CD4-positive, alpha-beta T cell treated with Interleukin-15 for 1 hour (primary cell): ENCODE measurements around the gene KRT33B.
"Not testable (repeated sequence)": the region's sequence is repeated elsewhere in the genome, so short reads cannot be mapped to it uniquely, and the experiment has no call there.

ENCODE experiments used
- DNase-seq: peaks from one replicate; pipeline ENCODE4 v3.0.0-alpha.2; 2020

Gene KRT33B

DNA sequence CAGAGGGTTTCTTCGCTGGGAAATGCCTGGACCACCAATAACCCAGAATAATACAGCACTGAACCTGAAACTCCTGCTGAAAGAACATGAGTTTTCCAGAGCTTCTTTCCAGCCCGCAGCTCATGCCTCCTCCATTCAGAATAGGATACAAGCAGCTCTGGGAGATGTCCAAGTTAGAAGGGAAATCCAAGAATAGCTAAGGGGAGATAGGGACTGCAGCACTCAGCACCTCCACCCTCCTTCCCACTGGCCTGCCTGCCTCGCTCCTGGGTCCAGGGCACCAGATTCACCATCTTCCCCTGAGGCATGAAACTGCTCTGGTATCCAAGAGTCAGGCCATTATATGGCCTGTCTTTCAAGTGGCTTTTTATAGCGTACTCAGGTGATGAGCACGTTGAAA is 23.7 kb upstream of the KRT33B start:
- no peak for DNase-seq

DNA sequence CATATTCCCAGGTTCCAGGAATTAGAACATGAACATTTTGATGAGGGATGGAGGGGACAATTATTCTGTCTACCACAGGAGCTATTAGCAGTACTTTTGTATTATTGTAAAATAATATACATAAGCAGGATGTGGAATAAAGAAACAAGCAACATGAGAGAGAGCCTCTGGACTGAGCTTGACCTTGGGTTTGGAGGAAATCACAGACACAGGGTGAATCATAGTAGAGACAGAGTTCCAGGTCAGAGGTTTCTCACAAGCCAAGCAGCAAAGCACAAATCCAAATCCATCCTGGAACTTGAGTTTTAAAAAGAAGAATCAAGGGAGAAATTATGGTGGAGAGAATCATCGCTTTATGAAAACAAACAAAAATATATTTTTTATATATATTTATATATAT is 22.7 kb upstream of the KRT33B start:
- no peak for DNase-seq

DNA sequence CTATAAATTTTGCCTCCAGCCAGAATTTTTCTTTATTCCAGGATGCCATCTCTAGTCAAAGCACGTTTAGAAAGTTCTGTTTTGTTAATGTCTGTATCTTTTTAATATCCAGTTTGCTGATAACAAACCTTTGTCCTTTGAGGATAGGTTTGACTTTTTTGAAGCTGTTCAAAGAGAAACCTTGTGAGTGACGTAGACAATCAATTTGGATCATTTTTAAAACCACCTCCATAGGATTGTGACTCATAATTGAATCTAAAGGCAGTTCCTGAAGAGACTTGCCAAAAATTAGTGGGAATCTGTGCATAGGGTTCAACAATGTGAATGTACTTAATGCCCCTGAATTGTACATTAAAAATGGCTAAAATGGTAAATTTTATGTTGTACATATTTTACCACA is 21.9 kb upstream of the KRT33B start:
- DNase-seq = no peak

DNA sequence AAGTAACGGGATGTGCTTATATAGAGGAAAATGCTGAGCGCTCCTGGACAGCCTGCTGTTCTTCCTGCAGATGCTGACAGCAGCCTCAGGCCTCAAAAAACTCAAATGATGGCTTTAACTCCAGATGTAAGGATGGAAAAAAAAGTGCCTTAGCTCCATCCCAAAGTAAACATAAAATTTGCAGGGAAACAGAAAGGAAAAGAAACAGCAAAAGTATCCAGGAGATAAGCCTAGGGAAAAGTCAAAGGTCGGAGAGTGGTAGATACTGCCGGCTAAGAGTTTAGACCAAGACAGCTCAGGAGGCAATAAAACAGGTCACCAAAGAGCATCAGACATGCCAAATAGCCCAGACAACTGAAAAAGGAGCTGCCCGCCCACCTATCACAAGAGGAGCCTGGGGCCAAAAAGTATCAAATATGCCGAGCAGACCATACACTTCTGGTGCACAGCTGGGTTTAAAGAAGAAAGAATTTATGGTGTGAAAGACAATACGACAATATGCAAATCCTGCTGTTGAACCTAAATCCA is 20.9 kb upstream of the KRT33B start:
- DNase-seq = no peak

DNA sequence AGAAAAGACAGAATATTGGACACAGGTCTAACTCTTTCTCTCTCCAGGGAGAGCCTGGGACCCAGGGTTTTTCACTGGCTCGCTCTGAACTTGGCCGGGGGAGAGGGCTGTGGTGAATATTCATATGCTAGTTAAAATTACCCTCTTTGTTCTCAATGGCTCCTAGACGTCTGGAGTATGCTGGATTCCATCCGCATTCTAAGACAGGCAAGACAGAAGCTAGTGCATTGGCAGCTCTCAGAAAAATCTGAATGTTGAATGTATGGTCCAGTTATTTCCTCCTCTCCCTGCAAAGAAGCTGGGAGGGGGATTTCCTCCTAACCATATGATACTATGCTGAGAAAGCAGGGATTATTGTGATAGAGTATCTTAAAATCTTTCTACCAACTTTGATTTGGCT is 18.1 kb upstream of the KRT33B start:
- DNase-seq = no peak

DNA sequence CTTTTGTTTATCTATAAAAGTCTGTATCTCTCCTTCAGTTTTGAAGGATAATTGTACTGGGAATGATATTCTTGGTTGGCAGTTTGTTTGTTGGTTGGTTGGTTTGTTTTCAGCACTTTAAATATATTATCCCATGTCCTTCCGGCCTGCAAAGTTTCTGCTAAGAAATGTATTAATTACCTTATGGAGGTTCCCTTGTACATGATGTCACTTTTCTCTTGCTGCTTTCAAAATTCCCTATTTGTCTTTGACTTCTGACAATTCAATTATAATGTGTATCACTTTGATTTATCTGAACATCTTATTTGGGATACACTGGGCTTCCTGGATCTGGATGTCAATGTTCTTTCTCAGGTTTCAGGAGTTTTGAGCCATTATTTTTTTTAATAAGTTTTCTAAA is 16.6 kb upstream of the KRT33B start:
- no peak for DNase-seq

DNA sequence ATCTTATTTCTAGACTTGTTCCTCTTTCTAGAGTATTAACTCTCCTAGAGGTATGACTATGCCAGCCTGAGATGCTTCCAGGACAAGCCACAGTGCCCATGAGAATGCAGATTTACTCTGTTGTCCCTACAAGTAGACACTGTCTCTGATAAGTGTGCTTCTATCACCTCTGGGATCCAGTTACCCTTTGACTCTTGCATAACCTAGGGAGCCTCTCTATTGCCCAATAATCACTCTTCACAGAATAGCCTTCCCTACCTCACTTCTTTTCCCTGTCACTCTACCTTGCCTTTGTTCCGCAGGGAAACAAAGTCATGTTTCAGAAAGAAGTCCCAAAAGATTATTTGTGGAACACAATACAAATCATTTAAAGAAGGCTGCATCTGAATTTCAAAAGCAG is 14.1 kb upstream of the KRT33B start:
- no peak for DNase-seq

DNA sequence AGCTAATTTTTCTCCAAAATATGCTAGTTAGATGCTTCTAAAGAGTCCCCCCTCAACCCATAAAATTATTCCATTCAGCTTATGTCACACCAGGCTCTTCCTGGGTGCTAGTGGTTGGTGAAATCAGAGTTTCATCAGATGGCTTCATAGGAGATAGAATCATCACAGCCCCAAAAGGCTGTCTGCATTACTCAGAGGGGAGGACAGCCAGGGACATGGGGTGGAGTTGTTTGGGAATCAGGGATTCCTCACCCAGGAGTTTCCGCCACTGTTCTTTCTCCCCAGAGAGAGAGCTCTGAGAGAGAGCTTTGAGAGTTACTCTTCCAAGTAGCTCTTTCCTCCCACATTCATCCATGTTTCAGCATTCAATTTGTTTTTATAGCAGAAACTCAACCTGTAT is 12.8 kb upstream of the KRT33B start:
- no peak for DNase-seq

DNA sequence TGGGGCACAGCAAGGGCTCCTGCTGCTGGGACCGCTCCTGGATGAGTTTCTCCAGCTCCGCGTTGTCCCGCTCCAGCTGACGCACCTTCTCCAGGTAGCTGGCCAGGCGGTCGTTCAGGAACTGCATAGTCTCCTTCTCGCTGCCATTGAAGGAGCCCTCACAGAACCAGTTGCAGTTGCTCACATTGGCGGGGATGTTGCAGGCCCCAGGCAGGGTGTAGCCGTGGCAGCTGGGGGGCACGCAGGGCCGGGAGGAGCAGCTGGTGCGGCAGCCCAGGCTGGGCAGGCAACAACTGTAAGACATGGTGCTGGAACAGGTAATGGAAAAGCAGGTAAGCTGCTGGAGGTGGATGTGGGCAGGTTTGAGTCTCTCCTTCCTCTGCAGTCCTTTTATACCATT is 12.3 kb upstream of the KRT33B start, which contains the start of gene KRT34:
KRT34 (minus strand) TSS at position 364 of the 400 bp plus-strand sequence; CDS start at position 304, 60 bp downstream.
- DNase-seq = not testable (repeated sequence)

DNA sequence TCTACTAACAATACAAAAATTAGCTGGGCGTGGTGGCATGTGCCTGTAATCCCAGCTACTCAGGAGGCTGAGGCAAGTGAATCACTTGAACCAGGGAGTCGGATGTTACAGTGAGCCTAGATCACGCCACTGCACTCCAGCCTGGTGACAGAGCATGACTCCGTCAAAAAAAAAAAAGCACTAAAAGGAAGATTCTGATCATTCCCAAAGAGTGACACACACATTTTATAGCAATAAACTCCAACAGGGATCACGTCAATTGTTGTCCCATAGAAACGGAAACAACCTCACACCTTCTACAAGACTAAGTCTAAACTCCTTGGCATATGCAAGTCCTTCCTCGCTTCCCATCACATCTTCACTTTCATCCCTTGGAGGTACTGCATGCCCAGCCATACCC is 10.5 kb upstream of the KRT33B start:
- not testable (repeated sequence) for DNase-seq

DNA sequence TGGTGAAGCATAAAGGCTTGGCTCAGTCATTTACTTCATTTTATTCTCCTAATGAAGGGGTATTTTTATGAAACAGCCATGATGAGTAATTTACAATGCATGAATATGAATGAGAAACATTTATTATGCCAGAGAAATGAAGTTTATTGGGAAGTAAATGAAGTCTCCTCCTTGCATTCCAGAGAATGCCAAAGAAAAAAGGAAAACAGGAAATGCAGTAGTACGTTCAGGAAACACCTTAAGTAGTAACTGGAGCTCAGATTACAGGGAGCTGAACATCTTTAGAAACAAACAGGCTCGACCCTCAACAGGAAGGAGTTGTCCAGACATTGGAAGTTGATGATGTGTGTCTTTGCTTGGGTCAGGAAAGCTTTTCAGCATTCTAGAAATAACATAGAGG is 7.9 kb upstream of the KRT33B start:
- no peak for DNase-seq

DNA sequence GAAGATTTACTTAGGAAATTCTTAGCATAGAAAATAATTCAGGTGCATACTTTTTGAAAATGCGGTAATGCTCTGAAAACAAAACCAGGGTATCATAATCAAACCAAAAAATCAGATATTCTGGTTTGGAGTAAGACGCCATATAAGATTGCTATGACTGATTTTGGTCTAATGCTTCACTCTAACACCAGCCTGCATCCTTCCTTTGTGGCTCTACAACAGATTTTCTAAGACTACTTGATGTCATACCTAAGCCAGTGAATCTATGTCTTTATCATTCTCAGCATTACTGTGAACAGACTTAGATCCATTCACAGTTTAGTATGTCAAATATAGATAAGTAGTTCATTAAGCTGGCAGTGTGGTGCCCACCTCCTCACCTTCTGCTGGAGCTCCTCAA is 590 bp downstream of the KRT33B start:
- DNase-seq = no peak

DNA sequence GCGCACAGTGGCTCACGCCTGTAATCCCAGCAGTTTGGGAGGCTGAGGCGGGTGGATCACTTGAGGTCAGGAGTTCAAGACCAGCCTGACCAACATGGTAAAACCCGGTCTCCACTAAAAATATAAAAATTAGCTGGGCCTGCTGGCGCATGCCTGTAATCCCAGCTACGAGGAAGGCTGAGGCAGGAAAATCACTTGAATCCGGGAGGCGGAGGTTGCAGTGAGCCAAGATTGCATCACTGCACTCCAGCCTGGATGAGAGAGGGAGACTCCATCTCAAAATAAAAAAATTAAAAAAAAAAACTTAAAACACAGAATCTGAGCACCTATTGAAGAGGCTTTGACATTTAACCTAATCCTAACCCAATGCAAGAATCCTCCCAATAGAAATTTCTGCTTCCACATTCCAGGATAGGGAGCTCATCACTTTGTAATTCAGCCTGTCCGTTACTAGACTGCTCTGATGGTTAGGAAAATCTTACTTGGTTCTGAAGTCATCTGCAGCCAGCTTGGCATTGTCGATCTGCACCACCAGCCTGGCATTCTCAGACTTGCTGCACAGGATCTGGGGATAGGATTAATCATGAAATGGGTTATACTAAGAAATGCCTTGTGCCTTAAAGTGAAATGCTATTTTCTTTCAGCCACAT is 2.1 kb downstream of the KRT33B start:
- DNase-seq = no peak

DNA sequence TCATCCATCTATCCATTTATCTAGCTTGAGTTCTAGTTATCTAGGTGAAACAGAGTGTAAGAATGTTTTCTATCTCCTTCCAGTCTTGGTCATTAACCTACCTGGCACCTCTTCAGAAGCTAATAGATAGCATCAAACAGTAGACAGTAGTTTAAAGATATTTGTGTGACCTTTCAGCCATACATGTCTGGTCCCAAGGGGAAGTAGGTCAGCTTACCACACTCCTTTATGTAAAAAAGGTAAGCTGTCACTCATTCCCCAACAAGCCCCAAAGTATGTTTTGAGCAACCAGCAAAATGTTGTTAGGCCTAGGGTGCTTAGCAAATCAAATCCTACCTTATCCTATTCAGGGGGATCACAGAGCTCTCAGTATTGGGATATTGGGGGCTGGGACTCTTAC is 3.5 kb downstream of the KRT33B start:
- DNase-seq = no peak

DNA sequence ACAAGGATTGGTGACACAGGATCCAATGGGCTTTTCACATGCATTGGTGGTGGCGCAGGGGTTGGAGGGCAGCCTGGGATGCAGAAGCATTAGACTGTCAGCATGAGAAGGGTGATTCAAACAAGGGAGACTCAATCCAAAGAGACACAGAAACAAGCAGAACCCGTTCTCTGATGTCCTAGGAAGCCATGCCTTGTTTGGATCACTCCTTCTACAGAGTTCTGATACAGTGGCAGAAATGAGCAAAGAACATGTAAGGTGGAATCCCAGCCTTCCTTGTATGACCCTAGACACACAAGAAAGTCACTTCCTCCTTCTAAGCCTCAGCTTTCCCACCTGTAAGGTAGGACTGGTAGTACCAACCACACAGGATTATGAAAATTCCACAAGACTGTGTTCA is 5.7 kb downstream of the KRT33B start:
- no peak for DNase-seq

DNA sequence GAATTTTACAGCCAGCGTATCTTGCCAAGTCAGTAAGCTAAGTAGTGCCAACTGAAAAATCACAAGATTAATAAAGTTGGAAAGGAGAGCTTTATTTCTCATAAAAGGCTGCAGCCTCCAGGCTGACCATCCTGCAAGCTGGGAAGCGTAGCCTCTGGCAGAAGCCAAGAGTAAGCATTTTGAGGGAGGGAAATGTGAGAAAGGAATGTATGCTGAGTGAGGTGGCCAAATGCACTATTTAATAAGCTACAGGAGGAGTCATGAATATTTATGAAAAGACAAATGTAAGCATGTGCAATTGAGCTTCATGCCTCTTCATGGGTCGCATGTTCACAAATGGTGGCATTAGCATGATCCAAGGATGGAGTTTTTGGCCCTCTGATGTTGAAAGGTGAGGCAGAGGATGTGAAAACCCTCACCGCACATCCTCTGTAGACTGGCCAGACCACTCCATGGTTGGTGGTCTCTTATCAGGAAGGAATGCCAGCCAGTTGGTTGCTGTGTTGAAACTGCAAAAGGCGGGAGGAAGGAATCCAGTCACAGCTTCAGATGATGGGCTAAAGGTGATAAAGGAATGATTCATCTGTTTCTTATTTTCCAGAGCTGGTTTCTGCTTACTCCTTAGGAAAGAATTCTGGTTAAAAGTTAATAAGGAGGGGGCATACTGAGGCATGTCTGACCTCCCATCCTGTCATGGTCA is 9.2 kb downstream of the KRT33B start:
- DNase-seq = no peak

DNA sequence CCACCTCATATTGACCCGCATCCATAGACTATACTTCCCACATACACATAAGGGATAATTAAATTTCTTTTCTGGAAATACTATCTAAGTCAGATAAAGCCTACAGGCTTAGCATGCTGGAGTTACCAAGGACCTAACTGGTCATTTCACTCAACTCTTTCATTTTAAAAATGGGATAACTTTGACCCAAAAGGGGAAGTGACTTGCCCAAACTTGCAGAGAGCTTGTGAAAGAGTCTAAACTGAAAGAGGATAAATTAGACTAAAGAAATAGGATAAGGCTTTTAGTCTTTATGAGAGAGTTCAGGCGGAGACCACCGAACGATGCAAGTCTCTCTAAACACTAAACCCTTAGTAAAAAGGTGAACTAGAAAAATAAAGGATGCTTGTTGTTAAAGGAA is 15.1 kb downstream of the KRT33B start:
- DNase-seq = no peak

DNA sequence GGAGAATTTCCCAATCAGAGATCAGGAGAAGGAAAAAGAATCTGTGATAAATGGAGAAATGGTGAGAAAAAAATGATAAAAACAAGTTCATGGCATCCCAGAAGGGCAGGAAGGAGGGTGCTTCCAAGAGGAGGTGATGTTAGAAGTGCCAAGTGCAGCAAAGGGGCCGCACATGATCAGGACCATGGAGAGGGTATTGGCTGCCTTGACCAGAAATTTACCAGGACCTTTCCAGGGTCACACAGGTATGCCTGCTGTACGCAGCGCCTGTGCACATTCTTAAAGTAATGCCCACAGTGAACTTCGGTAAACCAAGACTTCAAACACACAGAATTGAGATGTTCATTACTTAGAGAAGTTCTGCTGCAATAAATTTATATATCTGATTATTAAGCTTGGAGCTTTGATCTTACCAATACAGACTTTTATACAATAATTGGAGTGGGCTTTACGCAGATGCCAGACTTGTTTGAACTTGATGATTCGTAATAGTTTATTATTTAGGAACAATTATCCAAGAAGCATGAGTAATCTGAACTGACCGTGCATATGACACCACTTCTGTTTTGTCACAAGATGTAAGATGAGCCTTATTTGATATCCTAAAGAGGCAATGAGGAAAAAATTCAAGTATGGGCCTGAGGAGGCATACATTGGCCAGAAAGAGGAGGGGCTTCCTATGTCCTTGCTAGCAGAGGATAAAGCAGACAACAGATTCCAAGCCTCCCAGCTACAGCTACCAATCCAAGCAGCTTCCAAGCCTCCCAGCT is 16.8 kb downstream of the KRT33B start:
- DNase-seq = no peak

DNA sequence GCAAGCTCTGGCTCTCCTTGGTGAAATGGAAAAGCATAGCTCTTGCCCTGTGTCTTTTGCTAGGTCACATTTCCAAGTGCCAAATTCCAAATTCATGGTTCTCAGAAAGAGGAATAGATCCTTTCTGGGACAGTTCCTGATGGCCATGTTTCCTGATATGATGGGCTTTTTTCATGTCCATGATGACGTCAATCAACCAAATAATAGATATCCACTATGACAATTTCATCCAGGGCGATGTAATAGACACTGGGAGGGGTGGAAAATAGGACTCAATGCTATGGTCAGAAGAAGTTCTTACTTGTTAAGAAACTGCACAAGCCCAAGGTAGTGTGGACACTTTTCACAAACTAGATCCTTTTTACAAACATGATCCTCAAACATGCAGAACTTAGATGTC is 18.4 kb downstream of the KRT33B start:
- no peak for DNase-seq

DNA sequence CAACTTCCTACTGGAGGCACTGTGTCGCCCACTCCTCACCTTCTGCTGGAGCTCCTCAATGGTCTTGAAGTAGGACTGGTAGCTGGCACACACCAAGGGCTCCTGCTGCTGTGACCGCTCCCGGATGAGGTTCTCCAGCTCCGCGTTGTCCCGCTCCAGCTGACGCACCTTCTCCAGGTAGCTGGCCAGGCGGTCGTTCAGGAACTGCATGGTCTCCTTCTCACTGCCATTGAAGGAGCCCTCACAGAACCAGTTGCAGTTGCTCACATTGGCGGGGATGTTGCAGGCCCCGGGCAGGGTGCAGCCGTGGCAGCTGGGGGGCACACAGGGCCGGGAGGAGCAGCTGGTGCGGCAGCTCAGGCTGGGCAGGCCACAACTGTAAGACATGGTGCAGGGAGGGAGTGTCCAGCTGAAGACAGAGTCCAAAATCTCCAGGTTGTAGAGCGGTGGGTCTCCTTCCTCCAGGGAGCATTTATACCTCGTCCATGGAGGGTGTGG is 19.2 kb downstream of the KRT33B start, which contains the start of gene KRT33A:
KRT33A (minus strand) TSS at position 448 of the 498 bp plus-strand sequence; CDS start at position 387, 61 bp downstream.
- DNase-seq = not testable (repeated sequence)

DNA sequence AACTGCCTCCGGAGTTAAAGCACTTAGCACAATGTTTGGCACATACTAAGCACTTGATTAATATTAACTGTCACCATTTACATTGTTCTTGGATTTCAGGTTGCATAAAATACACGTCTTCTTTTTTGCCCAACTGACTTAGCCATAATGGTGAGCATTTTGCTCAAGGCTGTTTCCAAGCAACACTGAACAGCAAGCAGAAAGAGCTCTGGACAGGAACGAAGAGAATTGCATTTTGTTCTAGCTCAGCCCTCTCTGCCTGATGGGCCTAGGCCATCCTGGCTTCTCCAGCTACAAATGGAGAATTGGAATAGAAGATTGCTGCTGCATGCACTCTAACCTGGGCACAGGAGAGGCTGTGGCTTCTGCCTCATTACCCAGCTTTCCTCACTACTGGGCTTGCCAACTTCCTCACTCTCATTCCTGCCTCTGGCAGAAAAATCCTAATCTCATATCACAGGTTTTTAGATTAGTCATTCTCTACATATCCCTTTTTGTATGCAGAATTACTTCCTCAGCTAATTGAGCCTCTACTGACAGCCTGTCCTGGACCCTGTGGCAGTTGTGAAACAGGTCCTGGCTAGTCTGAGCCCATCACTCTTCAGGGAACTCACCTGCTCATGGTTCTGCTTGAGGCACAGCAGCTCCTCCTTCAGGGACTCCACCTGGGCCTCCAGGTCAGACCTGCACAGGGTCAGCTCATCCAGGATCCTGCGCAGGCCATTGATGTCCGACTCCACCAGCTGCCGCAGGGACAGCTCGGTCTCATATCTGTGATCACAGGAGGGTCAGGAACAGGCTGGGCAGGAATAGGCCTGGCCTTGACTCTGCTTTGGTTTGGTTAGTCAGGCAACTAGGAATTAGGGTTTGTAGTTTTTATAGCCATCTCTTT is 21.5 kb downstream of the KRT33B start:
- DNase-seq = no peak

DNA sequence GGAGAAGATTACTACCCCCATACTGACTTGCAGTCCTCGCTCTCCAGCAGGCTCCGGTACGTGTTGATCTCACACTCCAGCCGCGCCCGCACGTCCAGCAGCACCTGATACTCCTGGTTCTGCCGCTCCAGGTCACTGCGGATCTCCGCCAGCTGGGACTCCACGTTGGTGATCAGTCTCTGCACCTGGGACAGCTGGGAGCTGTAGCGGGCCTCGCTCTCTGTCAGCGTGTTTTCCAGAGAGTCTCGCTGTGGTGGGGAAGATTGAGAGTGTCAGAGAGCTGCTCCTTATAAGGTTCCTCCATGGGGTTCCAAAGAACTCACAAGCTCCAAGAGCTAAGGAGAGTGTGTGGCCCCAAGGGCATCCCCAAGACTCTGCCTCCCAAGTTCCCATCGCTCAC is 23.2 kb downstream of the KRT33B start:
- DNase-seq = not testable (repeated sequence)
